ENCODE measurements around the gene TPSD1.

The TPSD1 gene

DNA sequence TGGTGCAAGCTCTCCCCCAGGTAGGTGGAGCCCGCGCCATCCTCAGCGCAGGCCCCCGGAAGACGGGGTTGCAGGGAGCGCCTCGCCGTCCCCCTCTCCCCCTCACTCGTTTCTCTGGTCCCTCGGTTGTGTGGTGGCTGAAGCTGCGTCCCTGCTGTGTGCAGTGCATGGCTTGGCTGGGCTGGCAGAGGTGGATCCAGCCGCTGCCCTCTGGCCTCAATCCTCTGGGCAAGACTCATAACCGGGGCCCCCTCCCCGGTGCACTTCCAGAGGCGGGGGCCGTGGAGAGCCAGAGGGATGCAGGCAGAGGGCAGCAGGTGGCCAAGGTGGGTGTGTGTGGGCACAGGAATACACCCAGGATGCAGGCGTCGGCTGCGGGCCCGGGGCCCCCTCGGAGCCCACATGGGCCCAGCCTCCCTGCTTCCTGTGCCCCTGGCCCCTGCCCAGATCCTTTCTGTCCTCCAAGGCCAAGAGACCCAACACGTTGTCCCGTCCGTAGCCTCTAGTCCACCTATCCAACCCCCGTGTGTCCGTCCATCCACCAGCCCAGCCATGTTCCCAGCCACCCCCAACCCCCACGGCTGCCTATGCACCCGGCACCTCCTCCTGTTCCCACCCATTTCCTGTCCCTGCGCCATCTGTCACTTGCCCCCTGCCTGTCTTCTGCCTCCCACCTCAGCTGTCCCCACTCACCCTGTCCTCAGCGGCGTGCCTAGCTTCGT, 40.1 kb upstream of the TPSD1 start:
- Histone ChIP-seq H3K9ac (ENCODE audit: low read length) (no peak overlapping the region), H3K4me3 (ENCODE audit: low read length) (no peak overlapping the region), H3K36me3 (ENCODE audit: control insufficient read depth, insufficient read depth, low read length, severe bottlenecking) (no peaks in the 10 kb centered on the region), H3K9me3 (ENCODE audit: control insufficient read depth, low read length) (no peaks in the 10 kb centered on the region), H3K27me3 (replicated peaks; ENCODE audit: control insufficient read depth, insufficient read depth, low read length) (no peaks in the 10 kb centered on the region), H3K4me1 (ENCODE audit: control insufficient read depth, insufficient read depth, low read length) (no peaks in the 10 kb centered on the region)
- no peak for DNase-seq (ENCODE audit: low read depth)

DNA sequence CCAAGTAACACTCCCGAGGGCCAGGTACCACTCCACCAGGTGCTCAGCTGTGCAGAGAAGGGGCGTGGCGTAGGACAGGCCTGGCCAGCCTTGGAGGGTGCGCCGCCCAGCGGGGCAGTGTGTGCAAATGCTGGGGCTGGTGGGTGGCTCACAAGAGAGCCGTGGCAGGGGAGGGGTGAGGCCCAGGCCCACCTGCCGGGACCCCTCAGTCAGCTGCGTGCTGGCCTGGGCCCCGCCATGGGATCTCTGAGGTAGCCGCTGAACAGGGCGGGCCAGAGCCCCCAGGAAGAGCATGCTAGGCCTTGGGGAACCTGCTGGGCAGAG, 39.6 kb upstream of the TPSD1 start:
- no peaks in the 10 kb centered on the region for H3K4me1 ChIP-seq (ENCODE audit: control insufficient read depth, insufficient read depth, low read length)
- no peaks in the 10 kb centered on the region for H3K27me3 ChIP-seq (replicated peaks; ENCODE audit: control insufficient read depth, insufficient read depth, low read length)
- H3K4me3 ChIP-seq (ENCODE audit: low read length), result no peak overlapping the region
- no peaks in the 10 kb centered on the region for H3K9me3 ChIP-seq (ENCODE audit: control insufficient read depth, low read length)
- no peak for DNase-seq (ENCODE audit: low read depth)
- no peaks in the 10 kb centered on the region for H3K36me3 ChIP-seq (ENCODE audit: control insufficient read depth, insufficient read depth, low read length, severe bottlenecking)
- H3K9ac ChIP-seq (ENCODE audit: low read length), result no peak overlapping the region

DNA sequence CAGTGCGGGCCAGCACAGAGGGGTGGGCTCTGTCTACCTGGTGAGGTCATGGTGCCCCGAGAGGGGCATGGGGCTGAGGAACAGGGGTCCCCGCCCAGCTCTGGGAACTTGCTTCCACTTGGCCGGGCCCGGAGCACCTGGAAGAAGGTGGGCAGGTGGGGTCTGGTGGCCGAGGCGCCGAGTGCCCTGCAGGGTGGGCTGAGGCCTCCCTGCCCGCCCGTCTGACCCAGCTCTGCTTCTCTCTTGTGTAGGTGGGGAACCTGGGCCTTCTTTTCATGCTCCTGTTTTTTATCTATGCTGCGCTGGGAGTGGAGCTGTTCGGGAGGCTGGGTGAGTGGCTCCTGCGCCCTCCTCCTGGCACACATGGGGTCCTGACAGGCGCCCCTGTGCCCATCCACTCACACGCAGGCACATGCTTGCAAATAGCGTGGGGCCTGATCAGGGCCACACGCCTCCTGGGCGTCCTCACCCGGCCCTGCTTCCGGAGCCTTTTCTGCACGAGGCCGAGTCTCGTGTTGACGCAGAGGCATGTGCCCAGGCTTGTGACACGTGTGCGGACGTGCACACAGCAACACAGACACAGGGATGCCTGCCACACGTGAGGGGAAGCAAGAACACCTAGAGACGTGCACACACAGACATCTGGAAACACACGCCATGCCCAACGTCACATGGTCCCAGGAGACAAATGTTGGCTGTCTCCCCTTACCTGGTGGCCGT, 39.0 kb upstream of the TPSD1 start:
- Histone ChIP-seq H3K9me3 (ENCODE audit: control insufficient read depth, low read length) (no peaks in the 10 kb centered on the region), H3K4me3 (ENCODE audit: low read length) (no peak overlapping the region), H3K9ac (ENCODE audit: low read length) (no peak overlapping the region), H3K36me3 (ENCODE audit: control insufficient read depth, insufficient read depth, low read length, severe bottlenecking) (no peaks in the 10 kb centered on the region), H3K4me1 (ENCODE audit: control insufficient read depth, insufficient read depth, low read length) (no peaks in the 10 kb centered on the region), H3K27me3 (replicated peaks; ENCODE audit: control insufficient read depth, insufficient read depth, low read length) (no peaks in the 10 kb centered on the region)
- DNase-seq (ENCODE audit: low read depth), result no peak

DNA sequence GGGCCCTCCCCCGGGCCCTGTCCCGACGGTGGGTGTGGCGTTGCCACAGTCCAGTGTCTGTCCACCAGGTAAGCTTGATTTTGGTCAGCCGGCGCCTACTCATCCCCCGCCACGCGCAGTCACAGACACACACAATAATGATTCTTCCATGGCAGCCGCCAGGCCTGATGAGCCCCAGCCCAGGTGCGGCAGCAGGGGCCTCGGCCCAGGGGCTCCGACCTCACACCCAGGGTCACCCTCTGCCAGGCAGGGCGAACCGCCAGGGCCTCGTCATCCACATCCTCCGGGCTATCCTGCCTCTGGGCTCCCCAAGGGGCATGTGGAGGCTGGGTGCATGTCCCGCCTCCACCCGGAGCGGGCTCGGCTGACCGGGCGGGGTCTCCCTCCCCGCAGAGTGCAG, 38.3 kb upstream of the TPSD1 start:
- Histone ChIP-seq H3K36me3 (ENCODE audit: control insufficient read depth, insufficient read depth, low read length, severe bottlenecking) (no peaks in the 10 kb centered on the region), H3K9me3 (ENCODE audit: control insufficient read depth, low read length) (no peaks in the 10 kb centered on the region), H3K4me1 (ENCODE audit: control insufficient read depth, insufficient read depth, low read length) (no peaks in the 10 kb centered on the region), H3K9ac (ENCODE audit: low read length) (no peak overlapping the region), H3K27me3 (replicated peaks; ENCODE audit: control insufficient read depth, insufficient read depth, low read length) (peaks cover 3% of the 10 kb centered on the region), H3K4me3 (ENCODE audit: low read length) (no peak overlapping the region)
- no peak for DNase-seq (ENCODE audit: low read depth)

DNA sequence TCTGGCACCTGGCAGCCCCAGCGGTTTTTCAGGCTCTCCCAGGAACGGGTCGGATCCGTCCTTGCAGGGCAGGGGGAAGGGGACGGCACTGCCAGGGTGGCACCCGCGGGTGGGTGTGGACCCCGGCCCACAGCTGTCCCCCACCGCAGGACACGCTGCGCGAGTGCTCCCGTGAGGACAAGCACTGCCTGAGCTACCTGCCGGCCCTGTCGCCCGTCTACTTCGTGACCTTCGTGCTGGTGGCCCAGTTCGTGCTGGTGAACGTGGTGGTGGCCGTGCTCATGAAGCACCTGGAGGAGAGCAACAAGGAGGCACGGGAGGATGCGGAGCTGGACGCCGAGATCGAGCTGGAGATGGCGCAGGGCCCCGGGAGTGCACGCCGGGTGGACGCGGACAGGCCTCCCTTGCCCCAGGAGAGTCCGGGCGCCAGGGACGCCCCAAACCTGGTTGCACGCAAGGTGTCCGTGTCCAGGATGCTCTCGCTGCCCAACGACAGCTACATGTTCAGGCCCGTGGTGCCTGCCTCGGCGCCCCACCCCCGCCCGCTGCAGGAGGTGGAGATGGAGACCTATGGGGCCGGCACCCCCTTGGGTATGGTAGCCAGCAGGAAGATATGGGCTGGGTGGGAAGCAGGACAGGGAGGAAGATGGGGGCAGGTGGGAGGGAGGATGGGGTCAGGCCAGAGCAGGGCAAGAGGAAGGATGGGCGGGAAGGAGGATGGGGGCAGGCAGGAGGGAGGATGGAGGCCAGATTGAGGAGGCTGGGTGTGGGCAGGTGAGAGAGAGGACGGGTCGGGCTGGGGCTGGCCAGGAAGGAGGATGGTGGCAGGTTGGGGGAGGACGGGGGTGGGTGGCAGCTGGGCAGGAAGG, 37.6 kb upstream of the TPSD1 start:
- Histone ChIP-seq H3K36me3 (ENCODE audit: control insufficient read depth, insufficient read depth, low read length, severe bottlenecking) (no peaks in the 10 kb centered on the region), H3K9me3 (ENCODE audit: control insufficient read depth, low read length) (no peaks in the 10 kb centered on the region), H3K27me3 (replicated peaks; ENCODE audit: control insufficient read depth, insufficient read depth, low read length) (peaks cover 10% of the 10 kb centered on the region), H3K9ac (ENCODE audit: low read length) (no peak overlapping the region), H3K4me1 (ENCODE audit: control insufficient read depth, insufficient read depth, low read length) (no peaks in the 10 kb centered on the region), H3K4me3 (ENCODE audit: low read length) (no peak overlapping the region)
- no peak for DNase-seq (ENCODE audit: low read depth)

DNA sequence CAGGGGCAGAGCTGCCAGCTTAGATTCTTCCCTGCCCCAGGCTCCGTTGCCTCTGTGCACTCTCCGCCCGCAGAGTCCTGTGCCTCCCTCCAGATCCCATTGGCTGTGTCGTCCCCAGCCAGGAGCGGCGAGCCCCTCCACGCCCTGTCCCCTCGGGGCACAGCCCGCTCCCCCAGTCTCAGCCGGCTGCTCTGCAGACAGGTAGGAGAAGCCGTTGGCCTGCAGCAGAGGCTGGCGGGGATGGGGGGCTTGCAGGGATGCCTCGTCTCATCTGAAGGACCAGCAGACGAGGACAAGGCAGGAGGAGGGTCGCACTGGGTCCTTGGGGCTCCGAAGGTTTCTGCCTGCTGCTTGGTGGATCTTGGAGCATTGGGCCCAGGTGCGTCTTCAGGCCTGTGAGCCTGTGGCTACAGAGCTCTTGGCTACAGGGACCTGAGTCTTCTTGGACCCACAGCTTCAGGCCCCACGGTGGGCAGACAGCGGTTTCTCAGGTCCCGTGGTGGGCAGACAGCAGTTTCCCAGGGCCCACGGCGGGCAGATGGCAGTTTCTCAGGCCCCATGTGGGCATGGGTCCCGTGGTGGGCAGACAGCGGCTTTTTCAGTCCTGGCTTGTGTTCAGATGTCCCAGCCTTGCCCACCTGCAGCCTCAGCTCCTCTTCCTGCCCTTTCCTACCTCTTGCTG, 36.8 kb upstream of the TPSD1 start:
- H3K9ac ChIP-seq (ENCODE audit: low read length), result no peak overlapping the region
- H3K27me3 ChIP-seq (replicated peaks; ENCODE audit: control insufficient read depth, insufficient read depth, low read length), result peaks cover 10% of the 10 kb centered on the region
- no peak overlapping the region for H3K4me3 ChIP-seq (ENCODE audit: low read length)
- H3K4me1 ChIP-seq (ENCODE audit: control insufficient read depth, insufficient read depth, low read length), result no peaks in the 10 kb centered on the region
- H3K9me3 ChIP-seq (ENCODE audit: control insufficient read depth, low read length), result no peaks in the 10 kb centered on the region
- no peaks in the 10 kb centered on the region for H3K36me3 ChIP-seq (ENCODE audit: control insufficient read depth, insufficient read depth, low read length, severe bottlenecking)
- DNase-seq (ENCODE audit: low read depth), result no peak

DNA sequence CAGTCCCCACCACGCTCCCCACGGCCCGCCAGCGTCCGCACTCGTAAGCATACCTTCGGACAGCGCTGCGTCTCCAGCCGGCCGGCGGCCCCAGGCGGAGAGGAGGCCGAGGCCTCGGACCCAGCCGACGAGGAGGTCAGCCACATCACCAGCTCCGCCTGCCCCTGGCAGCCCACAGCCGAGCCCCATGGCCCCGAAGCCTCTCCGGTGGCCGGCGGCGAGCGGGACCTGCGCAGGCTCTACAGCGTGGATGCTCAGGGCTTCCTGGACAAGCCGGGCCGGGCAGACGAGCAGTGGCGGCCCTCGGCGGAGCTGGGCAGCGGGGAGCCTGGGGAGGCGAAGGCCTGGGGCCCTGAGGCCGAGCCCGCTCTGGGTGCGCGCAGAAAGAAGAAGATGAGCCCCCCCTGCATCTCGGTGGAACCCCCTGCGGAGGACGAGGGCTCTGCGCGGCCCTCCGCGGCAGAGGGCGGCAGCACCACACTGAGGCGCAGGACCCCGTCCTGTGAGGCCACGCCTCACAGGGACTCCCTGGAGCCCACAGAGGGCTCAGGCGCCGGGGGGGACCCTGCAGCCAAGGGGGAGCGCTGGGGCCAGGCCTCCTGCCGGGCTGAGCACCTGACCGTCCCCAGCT, 35.7 kb upstream of the TPSD1 start:
- no peaks in the 10 kb centered on the region for H3K4me1 ChIP-seq (ENCODE audit: control insufficient read depth, insufficient read depth, low read length)
- no peaks in the 10 kb centered on the region for H3K36me3 ChIP-seq (ENCODE audit: control insufficient read depth, insufficient read depth, low read length, severe bottlenecking)
- H3K9me3 ChIP-seq (ENCODE audit: control insufficient read depth, low read length), result no peaks in the 10 kb centered on the region
- no peak for DNase-seq (ENCODE audit: low read depth)
- peaks cover 10% of the 10 kb centered on the region for H3K27me3 ChIP-seq (replicated peaks; ENCODE audit: control insufficient read depth, insufficient read depth, low read length)
- no peak overlapping the region for H3K4me3 ChIP-seq (ENCODE audit: low read length)
- H3K9ac ChIP-seq (ENCODE audit: low read length), result no peak overlapping the region

DNA sequence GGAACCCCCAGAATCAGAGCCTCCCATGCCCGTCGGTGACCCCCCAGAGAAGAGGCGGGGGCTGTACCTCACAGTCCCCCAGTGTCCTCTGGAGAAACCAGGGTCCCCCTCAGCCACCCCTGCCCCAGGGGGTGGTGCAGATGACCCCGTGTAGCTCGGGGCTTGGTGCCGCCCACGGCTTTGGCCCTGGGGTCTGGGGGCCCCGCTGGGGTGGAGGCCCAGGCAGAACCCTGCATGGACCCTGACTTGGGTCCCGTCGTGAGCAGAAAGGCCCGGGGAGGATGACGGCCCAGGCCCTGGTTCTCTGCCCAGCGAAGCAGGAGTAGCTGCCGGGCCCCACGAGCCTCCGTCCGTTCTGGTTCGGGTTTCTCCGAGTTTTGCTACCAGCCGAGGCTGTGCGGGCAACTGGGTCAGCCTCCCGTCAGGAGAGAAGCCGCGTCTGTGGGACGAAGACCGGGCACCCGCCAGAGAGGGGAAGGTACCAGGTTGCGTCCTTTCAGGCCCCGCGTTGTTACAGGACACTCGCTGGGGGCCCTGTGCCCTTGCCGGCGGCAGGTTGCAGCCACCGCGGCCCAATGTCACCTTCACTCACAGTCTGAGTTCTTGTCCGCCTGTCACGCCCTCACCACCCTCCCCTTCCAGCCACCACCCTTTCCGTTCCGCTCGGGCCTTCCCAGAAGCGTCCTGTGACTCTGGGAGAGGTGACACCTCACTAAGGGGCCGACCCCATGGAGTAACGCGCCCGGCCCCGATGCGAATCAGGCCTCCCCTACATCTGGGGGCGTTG, 34.8 kb upstream of the TPSD1 start:
- Histone ChIP-seq H3K9ac (ENCODE audit: low read length) (no peak overlapping the region), H3K27me3 (replicated peaks; ENCODE audit: control insufficient read depth, insufficient read depth, low read length) (peaks cover 10% of the 10 kb centered on the region), H3K36me3 (ENCODE audit: control insufficient read depth, insufficient read depth, low read length, severe bottlenecking) (no peaks in the 10 kb centered on the region), H3K4me1 (ENCODE audit: control insufficient read depth, insufficient read depth, low read length) (no peaks in the 10 kb centered on the region), H3K4me3 (ENCODE audit: low read length) (no peak overlapping the region), H3K9me3 (ENCODE audit: control insufficient read depth, low read length) (no peaks in the 10 kb centered on the region)
- DNase-seq (ENCODE audit: low read depth), result no peak

DNA sequence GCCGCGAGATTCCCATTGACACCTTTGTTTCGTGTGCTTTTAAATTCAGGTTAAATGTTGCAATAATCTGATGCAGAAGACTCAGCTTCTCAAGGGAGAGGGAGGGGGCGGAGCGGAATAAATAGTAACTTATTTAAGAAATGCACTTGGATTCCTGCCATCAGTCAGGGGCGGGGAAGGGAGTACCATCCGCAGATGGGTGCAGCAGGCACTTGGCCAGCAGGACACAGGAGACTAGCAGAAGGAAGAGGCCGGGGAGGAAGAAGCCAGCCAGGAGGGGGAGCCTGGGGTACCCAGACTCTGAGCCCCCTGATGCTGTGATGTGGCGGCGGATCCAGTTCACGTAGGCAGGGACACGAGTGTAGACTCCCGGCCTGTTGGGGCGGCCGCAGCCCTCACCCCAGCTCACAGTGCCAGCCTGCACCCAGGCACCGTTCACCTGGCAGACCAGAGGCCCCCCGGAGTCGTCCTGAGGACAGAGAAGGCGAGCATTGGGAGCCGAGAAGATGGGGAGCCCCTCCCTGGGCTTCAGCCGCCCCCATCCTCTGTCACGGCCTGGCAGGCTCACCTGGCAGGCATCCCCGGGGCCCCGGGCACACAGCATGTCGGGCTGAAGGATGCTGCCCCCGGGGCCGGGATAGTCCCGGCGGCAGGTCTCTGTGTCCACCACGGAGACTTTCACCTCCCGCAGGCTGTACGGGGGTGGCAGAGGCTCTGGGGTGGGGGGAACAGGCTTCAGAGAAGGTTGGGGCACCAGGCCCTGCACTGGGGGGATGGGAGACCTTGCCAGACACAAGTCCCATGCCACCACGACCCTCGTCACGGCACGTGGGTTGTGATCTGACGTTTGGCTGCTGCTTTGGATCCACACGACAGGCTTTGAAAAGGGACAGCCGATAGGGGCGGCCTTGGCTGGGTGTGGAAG, 34.0 kb upstream of the TPSD1 start:
- Histone ChIP-seq H3K36me3 (ENCODE audit: control insufficient read depth, insufficient read depth, low read length, severe bottlenecking) (no peaks in the 10 kb centered on the region), H3K4me3 (ENCODE audit: low read length) (no peak overlapping the region), H3K4me1 (ENCODE audit: control insufficient read depth, insufficient read depth, low read length) (no peaks in the 10 kb centered on the region), H3K9ac (ENCODE audit: low read length) (no peak overlapping the region), H3K9me3 (ENCODE audit: control insufficient read depth, low read length) (no peaks in the 10 kb centered on the region), H3K27me3 (replicated peaks; ENCODE audit: control insufficient read depth, insufficient read depth, low read length) (peaks cover 10% of the 10 kb centered on the region)
- no peak for DNase-seq (ENCODE audit: low read depth)

Data from adipocyte (in vitro differentiated cells).